Activated gamma-delta T cell (primary cell): ENCODE results near the gene VPS39.

Experiments
- DNase-seq: peaks from one replicate; lab custom pipeline; 2025; lab: John Stamatoyannopoulos, UW

The VPS39 gene

DNA sequence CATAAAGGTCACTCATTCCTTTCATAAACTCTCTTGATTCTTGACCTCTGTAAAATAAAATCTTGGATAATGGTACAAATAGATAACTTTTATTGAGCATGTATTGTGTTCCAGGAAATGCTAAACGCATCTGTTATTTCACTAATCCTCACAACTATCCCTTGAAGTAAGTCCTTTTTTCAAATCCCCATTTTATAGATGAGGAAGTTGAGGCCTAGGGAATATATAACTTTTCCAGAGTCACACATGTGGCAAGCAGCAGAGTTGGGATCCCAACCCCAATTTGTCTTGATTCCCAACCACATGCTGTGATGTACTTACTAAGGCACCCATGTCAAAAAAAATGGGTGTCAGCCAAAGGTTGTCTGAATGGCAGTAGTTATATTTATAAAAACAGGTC, 6.3 kb downstream of the VPS39 start:
- DNase-seq = no peak

DNA sequence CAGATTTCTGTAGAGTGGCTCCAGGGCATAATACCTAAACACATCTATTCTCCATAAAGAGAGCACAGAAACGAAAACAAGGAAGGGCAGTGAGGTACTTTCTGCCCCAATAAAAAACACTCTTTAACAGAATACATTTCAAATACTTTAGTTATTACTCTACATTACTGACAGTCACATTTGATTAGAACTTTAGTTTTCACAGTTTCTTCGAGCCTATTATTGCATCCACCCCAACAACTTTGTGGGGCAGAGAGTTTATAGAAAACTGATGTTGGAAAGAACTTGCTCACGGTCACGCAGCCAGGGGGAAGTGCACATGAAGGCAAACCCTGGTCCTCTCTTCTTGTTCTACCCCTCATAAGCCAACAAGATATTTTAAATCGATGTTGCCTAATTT, 9.0 kb downstream of the VPS39 start:
- no peak for DNase-seq

DNA sequence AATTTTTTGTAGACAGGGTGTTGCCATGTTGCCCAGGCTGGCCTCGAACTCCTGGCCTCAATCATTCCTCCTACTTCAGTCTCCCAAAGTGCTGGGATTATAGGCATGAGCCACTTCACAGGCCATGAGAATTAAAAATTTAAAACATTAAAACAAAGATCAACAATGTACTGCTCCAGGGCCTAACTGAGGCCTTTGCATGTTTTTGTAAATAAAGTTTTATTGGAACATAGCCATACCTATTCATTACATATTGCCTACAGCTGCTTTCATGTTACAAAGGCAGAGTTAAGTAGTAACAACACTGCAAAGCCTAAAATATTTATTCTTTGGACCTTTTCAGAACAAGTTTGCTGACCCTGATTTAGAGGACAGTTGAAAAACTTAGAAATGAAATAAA, 9.6 kb downstream of the VPS39 start:
- no peak for DNase-seq

DNA sequence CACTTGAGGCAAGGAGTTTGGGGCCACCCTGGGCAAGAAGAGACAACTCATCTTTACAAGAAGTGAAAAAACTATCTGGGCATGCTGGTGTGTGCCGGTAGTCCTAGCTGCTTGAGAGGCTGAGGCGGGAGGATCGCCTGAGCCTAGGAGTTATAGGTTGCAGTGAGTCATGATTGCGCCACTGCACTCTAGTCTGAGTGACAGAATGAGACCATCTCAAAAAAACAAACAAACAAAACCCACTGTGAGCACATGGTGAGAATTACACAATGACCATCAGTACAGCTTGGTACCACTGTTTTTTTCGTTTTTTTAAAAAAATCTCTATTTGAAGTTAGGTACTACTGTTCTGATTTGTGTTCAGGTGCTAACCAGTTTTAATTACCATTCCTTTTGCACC, 13.6 kb downstream of the VPS39 start:
- no peak for DNase-seq

DNA sequence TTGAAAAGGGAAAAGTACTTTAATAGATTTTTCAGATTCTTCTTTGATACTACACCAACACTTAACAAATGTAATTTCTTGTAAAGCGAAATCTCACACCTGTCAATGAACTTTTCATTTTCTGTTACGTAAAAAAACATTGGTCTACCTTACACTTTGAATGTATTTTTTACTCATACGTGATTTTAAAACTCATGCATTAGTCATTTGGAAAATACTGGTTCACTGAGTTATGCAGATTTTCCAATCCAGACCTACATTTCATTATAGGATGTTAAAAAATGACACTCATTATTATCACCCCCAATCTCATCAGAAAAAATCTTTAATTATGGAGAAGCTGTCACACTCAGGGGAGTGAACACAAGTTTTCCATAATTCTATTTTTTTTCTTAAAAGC, 14.7 kb downstream of the VPS39 start:
- DNase-seq = no peak

DNA sequence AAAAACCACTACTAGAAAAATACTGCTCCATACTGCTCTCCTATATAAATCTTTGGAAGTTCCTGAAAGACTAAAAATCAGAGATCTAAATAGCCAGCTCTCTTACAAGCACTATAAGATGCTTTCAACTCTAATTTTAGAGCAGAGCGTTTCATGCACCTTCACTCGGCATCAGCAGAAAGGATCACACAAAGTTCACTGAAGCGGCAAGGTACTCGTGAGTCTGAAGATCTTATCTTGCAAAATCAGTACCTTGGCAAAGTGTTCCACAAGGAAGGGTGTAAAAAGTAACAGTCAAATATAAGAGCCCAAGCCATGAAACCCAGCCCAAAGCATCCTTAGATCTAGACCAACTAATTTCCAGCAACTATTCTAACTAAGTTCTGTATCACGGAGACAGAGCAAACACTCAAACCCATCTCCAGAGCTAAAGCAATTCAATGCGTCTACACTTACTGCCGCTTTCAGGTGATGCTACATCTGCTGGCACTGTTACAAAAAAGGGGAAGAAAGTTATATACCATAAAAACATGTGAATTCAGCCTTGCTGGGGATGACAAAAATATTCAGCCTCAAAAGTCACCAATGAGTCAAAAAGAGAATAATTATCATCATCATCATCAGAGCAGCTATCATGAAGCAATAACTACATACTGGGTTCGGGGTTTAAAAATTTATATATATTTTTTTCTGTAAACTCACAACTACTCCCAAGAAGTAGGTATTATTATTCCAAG, 16.3 kb downstream of the VPS39 start:
- no peak for DNase-seq

DNA sequence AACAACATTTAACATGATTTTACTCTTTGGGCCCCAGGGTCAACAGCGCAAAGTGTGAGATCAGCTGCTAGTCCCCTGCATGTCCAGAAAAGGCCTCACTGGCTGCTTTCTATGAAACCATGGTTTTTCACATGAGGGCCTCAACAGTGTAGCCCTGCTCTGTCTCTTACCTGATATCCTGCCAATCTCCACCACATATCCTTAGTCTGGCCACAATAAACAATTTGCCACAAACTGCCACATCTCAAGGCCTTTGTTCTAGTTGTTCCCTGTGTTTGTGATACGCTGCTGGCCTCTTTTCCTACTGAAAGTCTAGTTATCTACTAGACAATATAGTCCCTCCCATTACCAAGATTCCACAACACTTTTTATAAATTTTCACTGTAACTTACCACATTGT, 17.7 kb downstream of the VPS39 start:
- DNase-seq = no peak

DNA sequence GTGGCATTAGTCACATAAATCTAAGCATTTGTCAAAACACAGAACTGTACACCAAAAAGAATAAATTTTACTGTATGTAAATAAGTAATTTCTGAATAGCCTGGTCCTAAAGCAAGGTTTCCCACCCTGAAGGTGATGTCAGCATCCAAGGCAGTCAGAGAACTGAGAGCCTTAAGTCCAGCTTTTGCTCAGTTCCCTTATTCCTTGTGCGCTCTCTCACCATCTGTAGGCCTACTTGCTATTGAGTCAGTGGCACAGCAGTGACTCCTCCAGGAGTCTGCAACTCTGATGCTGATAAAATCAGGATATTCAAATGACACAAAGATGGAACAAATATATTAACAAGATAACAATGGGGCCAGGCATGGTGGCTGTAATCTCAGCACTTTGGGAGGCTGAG, 22.3 kb downstream of the VPS39 start:
- no peak for DNase-seq

DNA sequence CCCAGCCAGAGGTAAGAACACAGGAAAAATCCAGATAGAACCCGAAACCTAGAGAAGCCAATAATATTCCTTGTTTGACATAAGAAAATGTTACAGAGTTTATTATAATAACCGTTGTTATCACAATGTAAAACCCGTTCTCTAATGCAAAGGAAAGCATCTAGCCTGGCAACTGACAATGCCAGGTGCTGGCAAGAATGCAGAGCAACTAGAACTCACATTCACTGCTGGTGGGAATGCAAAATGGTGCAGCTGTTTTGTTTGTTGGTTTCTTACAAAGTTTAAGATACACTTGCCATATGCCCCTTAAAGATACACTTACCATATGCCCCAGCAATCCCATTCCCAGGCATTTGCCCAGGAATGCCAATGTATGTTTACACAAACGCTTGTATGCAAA, 23.4 kb downstream of the VPS39 start:
- DNase-seq = no peak

DNA sequence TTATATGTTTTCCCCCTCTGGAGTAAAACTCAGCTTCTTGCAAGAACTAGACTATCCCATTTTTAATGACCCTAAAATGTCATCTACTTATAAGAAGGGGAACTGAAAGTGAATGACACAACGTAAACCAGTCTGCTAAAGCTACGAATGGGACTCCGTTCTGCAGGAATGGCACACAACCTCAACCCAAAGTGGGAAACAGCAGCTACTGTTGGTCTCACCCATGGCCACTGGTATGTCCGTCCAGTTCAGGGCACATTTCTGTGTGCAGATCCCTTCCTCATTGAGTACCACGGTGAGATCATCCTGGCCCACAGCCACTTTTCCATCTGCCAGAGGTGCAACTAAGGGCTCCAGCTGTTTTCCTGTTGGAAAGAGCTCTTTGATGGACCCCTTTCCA, 23.8 kb downstream of the VPS39 start:
- no peak for DNase-seq

DNA sequence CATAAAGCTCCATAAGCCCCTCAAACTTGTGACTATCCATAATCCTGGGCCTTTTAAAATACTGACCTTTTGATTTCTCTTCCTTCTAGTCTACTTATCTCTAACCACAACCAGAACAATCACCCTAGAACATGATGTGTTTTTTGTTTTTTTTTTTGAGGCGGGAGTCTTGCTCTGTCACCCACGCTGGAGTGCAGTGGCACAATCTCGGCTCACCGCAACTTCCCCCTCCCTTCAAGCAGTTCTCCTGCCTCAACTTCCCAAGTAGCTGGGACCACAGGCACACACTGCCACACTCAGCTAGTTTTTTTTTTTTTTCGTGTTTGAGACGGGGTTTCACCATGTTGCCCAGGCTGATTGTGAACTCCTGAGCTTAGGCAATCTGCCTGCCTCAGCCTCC, 25.1 kb downstream of the VPS39 start:
- DNase-seq = no peak

DNA sequence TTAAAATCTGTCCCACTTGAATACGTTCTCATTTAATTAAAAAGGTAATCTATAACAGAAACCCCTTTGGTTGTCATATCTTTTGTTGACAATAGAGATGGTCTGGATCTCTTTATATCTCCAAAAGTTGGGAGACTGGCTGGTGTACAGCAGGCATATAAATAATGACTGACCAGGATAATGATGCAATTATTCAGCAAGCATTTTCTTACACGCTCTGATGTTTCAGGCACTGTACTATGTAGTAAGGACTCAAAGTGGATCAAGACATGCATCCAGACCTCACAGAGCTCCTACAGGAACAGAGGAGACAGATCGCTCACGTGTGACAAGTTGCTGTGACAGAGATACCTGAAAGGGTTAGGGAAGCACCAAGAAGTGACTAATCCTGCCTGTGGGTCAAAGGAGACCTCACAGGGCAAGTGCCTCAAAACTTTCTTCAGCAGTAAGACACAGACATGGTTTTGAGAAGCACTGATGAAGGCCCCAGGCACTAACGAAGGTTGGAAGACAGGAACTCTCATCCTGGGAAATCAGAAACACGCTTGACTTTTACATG, 25.7 kb downstream of the VPS39 start:
- no peak for DNase-seq

DNA sequence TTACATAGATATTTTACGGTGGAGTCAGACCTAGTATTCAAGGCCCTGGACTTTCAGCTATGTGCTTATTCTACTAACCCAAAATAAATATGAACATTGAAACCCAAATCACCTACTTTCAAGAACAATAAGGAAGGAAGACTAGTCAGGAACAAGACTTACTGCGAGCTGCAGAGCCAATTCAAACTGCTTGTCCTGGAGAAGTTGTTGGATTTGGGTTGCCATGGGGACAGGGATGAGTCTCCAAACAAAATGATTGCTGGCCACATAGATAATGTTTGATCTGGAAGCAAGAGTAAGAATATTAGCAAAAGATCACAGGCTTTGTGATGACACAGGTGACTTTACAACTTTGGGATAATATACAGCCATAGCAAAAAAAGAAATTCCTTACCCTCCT, 30.0 kb downstream of the VPS39 start:
- DNase-seq = no peak

DNA sequence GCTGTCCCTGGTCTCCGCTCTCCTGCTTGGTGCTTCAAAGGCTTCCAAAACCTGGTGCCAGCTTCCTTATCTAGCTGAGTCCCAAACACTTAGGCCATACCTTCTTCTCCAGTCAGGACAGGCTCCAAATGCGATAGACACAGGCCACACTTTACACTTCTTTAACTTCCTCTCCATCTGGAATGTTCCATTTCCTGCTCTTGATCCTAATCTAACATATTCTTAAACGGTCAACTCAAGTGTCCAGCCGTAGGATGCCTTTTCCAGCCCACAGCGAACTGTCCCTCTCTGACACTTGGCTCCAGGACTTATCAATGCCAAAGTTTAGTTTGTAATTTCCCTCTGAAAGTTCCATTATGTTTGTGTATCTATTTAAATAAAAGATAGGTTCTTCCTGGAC, 32.4 kb downstream of the VPS39 start:
- no peak for DNase-seq

DNA sequence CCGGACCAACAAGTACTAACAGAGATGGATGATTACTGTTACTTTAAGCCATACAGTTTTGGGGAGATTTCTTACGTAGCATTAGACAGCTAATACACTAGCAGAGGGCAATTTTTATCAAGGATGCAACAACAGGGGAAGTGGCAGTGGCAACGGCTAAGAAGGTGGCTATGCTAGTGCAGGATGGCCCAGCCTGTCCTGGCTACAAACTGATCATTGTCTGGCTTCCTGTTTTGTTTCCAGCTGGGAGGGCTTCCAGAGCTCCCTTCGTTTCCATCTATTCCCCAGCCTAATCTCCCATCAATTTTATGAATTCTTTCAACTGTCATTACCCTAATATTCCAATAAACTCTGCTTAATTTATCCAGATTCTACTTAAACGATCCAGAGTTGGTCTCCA, 35.6 kb downstream of the VPS39 start:
- no peak for DNase-seq

DNA sequence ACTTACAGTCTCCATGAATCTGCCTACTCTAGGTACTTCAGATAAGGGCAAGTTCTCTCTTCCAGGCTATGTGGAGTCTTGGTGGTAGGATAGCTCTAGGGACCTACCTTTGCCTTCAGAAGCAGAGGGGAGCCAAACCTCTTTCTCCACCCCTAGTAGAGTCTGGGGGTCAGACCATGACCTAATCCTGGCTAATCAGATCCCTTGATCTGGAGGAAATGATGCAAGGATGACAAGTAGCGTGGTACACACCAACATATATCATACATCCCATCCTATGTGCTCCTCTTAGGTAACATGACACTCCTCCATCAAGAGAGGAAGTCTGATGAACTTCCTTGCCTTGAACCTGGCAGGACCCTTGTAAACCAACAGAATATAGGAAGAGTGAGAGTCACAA, 36.3 kb downstream of the VPS39 start:
- no peak for DNase-seq

DNA sequence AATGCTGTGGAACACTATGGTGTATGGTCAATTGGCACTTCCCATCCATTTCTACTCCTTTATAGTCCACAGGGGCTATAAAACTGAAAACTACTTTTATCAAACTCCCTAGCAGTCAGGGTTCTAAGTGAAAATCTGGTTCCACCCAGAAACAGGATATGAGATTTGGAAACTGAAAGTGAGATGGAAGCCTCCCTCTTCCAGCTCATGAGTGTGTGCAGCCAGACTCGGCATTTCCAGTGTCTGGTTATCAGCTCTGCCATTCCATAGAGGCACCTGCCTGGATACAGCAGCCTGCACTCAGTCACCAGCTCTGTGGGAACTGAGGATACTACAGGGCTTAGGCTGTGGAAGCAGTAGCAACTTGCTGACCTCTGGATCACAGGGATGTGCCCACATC, 37.0 kb downstream of the VPS39 start:
- no peak for DNase-seq

DNA sequence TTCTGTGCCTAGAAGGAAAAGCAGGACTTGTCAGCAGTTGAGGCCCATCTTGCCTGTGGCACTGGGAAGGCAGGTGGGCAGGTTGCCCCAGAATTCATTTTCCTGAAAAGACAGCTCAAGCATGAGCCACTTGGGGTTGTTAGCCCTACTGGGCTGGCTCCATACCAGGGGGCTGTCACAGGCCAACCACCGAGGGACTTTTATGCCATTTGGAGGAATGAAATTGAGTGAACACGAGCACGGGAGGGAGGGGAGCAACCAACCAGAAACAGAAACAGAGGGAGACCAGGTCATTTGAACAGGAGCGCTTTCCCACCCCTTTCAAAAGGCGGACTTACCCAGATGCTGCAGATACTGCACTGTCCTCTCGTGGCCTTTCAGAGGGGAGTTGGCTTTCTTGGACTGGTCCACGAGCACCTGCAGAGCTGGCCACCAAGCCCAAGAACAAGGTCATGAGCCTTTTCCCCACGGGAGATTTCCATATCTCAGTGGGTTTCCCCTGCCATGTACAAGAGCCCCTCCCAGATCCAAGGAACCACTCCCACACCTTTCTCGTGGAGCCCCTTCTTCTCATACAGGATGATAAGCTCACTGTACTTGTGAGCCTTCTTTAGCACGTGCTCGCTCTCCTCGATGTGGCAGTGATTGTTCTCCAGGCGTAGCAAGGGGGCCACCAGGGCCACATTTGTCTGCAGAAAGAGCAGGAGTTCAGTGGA, 41.7 kb downstream of the VPS39 start:
- no peak for DNase-seq

DNA sequence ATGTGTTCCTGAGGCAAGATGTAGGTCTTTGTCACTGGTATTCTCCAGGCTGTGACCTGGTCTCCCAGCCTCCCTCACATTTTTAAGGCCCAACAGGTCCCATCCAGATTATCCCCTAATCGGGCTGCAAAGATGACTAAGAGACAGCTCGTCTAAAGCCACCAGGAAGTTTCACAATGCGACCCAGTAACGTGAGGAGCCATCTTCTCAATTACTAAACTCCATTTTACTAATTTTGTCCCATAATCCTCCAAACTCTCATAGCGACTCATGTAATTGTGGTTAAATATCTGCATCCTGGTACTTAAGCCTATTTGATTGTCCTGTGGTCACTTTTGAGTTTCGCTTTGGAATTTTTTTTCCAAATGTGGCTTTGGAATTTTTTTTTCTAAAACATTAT, 43.0 kb downstream of the VPS39 start:
- DNase-seq = no peak

DNA sequence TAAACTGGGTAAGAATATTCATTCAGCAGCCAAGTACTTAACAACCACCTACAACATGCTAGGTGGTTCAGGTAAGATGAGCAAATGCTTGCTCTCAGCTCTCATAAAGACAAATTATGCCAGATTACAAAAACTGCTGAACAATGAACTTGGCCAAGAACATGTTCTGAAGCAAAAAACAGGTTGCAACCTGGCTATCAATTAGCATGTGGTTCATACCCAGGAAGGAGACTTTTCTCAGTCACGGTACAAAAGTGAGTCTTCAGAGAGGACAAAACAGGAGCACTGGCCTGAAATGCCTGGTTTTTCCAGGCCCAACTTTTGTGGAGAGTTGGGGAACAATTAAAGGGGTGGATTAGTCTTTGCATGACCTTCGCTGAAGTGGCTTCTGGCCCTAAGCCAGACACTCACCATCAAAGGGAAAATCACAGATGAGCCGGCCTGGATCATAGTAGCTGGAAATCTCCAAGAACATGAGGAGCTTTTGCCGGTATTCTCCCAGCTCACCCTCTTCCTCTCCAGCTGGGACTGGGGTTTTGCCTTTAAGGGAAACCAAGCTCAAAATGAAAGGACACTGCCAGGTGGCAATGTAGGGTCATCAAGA, 44.1 kb downstream of the VPS39 start:
- no peak for DNase-seq

DNA sequence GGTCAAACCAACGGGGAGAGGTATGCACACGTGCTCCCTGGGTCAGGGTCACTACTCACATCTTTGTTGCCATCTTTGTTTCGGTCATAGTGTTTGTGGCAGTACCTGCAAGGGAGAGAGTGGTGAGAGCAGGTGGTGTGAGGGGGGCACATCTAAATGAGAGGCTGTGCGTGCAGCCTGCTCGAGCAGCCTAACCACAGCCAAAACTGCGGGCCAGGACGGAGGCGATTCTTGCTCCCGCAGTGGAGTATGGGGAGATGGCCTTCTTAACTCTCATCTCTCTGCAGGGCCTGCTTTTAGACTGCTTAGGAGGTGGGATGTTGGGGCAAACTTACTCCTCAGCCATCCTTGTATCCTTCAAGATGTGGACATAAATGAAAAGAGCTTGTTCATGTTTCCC, 44.8 kb downstream of the VPS39 start:
- no peak for DNase-seq

DNA sequence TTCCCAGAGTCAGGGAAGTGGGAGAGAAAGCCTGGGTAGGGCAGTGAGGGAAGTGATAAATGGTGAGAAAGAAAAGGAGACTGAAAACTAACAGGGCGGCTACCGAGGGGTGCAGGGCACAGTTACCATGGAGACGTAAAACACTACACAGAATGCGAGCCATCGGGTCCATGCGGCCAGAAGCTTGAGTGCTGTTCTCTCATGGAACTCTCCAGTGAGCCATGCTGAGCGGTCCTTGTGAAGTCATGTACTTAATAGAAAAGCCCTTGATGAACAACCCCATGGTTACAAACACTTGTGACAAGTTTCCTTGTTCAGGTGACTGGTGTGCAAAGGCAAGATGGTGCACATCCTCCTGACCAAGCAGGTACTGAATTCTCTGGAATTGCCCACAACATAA, 48.0 kb downstream of the VPS39 start:
- DNase-seq = no peak

DNA sequence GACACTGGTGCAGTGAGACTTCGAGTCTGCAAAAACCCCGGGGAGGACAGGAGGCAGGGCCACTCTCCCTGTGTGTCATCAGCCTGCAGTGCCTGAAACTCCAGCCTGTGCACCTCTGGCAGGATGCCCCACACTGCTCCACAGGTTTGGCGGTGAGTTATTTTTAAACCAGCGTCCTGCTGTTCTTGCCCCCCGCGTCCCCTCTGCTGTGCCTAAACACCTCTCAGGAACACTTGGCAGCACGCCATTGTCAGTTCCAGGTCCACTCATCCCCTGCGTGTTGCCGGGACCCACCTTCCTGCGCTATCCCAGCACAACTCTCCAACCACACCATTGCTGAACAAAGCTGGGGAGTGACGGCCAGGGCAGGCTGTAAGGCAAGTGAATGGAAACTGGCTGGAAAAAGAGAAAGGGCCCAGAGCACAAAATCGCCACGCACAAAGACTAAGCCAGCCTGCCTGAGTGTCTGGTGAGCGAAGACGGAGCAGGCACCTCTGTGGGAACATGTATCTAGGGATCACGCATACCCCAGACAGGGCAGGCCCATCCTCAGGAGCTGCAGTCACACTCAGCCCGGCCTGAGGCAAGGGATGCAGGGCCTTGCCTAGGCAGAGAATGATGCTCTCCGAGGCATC, 48.6 kb downstream of the VPS39 start:
- DNase-seq = no peak
